Measurements from ENCODE around the gene NFE2.

The NFE2 gene

DNA sequence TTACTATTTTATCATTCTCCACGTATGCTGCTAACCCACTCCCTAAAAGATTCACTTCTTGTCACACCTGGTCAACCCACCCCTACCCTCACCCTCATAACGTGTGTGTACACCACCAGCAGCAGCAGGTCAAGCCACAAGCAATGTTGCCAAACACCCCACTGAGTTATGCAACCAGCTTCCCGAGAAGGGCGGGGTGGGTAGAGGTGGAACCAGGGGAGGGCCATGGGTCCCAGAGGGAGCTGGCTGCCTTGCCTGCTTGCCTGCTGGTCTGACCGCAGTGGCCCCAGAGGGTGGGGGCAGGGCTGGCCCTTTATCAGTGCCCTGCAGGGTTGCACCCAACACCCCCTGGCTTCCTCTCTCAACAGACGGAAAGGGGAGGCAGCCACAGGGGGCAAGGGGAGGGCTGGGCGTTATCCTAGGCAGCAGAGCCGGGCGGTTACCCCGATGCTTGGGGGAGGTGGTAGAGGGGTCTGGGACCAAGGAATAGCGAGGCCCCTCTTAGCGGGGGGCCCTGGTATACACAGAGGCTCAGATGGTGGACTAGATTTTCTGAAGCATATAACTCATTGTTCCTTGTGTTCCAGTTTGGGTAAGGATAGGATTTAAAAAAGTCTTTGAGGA, 3.5 kb upstream of the NFE2 start:
- no peaks in the 10 kb centered on the region for H3K79me1 ChIP-seq (replicated peaks; ENCODE audit: low read length, poor library complexity, severe bottlenecking)
- WGBS = 21% methylated on average over 11 of the region's 12 CpGs
- peak; percentile 55 for DNase-seq

GRCh38 chr12:54303640-54304039, 2.8 kb upstream of the NFE2 start:
- no peak overlapping the region for H4K91ac ChIP-seq (ENCODE audit: low read length)
- no peak overlapping the region for H3K23ac ChIP-seq (ENCODE audit: low read length in 2 of 2)
- H3K27ac ChIP-seq (ENCODE audit: low read length, poor library complexity, severe bottlenecking) = no peak overlapping the region
- no peaks in the 10 kb centered on the region for H3K79me1 ChIP-seq (replicated peaks; ENCODE audit: low read length, poor library complexity, severe bottlenecking)
- no peak overlapping the region for H4K8ac ChIP-seq (ENCODE audit: low read length)
- H3K9me3 ChIP-seq (ENCODE audit: control insufficient read depth, low read length) = no peaks in the 10 kb centered on the region
- no peak overlapping the region for H2AFZ ChIP-seq (ENCODE audit: low read depth, low read length)
- H2BK15ac ChIP-seq (ENCODE audit: low read depth, poor library complexity, severe bottlenecking) = no peak overlapping the region
- peaks cover 18 to 49% of the 10 kb centered on the region in 2 experiments for H3K27me3 ChIP-seq (ENCODE audit: control insufficient read depth in 1 of 2, insufficient read depth in 1 of 2, low read length in 2 of 2)
- no peak overlapping the region for H3K18ac ChIP-seq (ENCODE audit: low read depth in 1 of 2, low read length in 2 of 2)
- no peak overlapping the region for H2AK5ac ChIP-seq (ENCODE audit: low read length, severe bottlenecking)
- H3K36me3 ChIP-seq (ENCODE audit: control insufficient read depth in 1 of 2, insufficient read depth in 2 of 2, low read depth in 1 of 2, low read length in 2 of 2) = no peaks in the 10 kb centered on the region
- H3K4me3 ChIP-seq (ENCODE audit: insufficient read depth in 1 of 2, low read depth in 1 of 2, low read length in 2 of 2) = no peak overlapping the region
- no peak overlapping the region for H2BK12ac ChIP-seq (ENCODE audit: low read length in 2 of 2)
- no peak overlapping the region for H2BK120ac ChIP-seq (ENCODE audit: low read depth, low read length)
- no peak overlapping the region for H3K4me2 ChIP-seq (ENCODE audit: low read length, poor library complexity, severe bottlenecking)
- H3K14ac ChIP-seq (ENCODE audit: low read length in 2 of 2) = no peak overlapping the region
- H3K9ac ChIP-seq (ENCODE audit: low read length) = no peak overlapping the region
- H3K4me1 ChIP-seq (ENCODE audit: control insufficient read depth, insufficient read depth, low read depth, low read length) = peaks cover 14% of the 10 kb centered on the region
- no peak overlapping the region for H2BK5ac ChIP-seq (ENCODE audit: low read depth, low read length, poor library complexity, severe bottlenecking)
- no peak overlapping the region for H3K4ac ChIP-seq (ENCODE audit: low read depth in 1 of 2, low read length in 2 of 2)
- DNase-seq = no peak

More for the DNA sequence above, 3.5 kb upstream of the NFE2 start:
- peaks cover 14% of the 10 kb centered on the region for H3K4me1 ChIP-seq (ENCODE audit: control insufficient read depth, insufficient read depth, low read depth, low read length)
- peak overlapping the region in 1 of 2 experiments; percentile 61 for H3K4ac ChIP-seq (ENCODE audit: low read depth in 1 of 2, low read length in 2 of 2)
- H2AFZ ChIP-seq (ENCODE audit: low read depth, low read length) = no peak overlapping the region
- H4K8ac ChIP-seq (ENCODE audit: low read length) = no peak overlapping the region
- peaks cover 18 to 43% of the 10 kb centered on the region in 2 experiments for H3K27me3 ChIP-seq (ENCODE audit: control insufficient read depth in 1 of 2, insufficient read depth in 1 of 2, low read length in 2 of 2)
- H3K4me2 ChIP-seq (ENCODE audit: low read length, poor library complexity, severe bottlenecking) = no peak overlapping the region
- H2BK12ac ChIP-seq (ENCODE audit: low read length in 2 of 2) = peak overlapping the region in 1 of 2 experiments; percentile 33
- H2BK15ac ChIP-seq (ENCODE audit: low read depth, poor library complexity, severe bottlenecking) = no peak overlapping the region
- no peak overlapping the region for H3K27ac ChIP-seq (ENCODE audit: low read length, poor library complexity, severe bottlenecking)
- H3K9ac ChIP-seq (ENCODE audit: low read length) = no peak overlapping the region
- no peak overlapping the region for H3K18ac ChIP-seq (ENCODE audit: low read depth in 1 of 2, low read length in 2 of 2)
- H2BK5ac ChIP-seq (ENCODE audit: low read depth, low read length, poor library complexity, severe bottlenecking) = no peak overlapping the region
- H3K4me3 ChIP-seq (ENCODE audit: insufficient read depth in 1 of 2, low read depth in 1 of 2, low read length in 2 of 2) = no peak overlapping the region
- peak overlapping the region in 1 of 2 experiments; percentile 23 for H3K23ac ChIP-seq (ENCODE audit: low read length in 2 of 2)
- H3K14ac ChIP-seq (ENCODE audit: low read length in 2 of 2) = no peak overlapping the region
- H3K36me3 ChIP-seq (ENCODE audit: control insufficient read depth in 1 of 2, insufficient read depth in 2 of 2, low read depth in 1 of 2, low read length in 2 of 2) = no peaks in the 10 kb centered on the region
- H3K9me3 ChIP-seq (ENCODE audit: control insufficient read depth, low read length) = no peaks in the 10 kb centered on the region
- H2BK120ac ChIP-seq (ENCODE audit: low read depth, low read length) = no peak overlapping the region
- H2AK5ac ChIP-seq (ENCODE audit: low read length, severe bottlenecking) = no peak overlapping the region
- H4K91ac ChIP-seq (ENCODE audit: low read length) = peak overlapping the region; percentile 6

DNA sequence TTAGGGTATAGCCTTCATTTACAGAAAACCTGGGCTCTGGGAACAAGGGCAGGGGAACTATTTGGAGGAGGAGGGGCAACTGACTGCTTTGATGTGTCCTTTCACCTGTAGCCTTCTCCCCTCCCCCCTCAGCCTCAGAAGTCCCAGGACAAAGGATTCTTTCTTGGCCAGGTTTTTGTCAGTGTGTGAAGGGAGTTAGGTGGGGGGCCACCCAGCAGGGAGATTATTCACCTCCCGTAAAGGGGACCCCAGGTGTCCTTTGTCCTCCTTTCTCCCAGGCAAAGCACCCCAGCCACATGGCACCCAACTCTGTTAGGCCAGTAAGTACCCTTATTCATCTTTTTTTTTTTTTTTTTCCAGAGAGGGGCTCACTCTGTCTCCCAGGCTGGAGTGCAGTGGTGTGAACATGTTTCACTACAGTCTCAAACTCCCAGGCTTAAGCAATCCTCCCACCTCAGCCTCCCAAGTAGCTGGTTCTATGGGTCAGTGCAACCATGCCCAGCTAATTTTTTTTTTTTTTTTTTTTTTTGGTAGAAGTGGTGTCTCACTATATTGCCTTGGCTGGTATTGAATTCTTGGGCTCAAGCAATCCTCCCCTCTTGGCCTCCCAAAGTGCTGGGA, 723 bp upstream of the NFE2 start:
- H2AK5ac ChIP-seq (ENCODE audit: low read length, severe bottlenecking) = no peak overlapping the region

GRCh38 chr12:54300225-54300731, 537 bp downstream of the NFE2 start:
- Histone ChIP-seq H2BK12ac (ENCODE audit: low read length in 2 of 2) (no peak overlapping the region), H3K4me1 (ENCODE audit: control insufficient read depth, insufficient read depth, low read depth, low read length) (peaks cover 14% of the 10 kb centered on the region), H4K91ac (ENCODE audit: low read length) (no peak overlapping the region), H2AFZ (ENCODE audit: low read depth, low read length) (no peak overlapping the region), H3K79me1 (replicated peaks; ENCODE audit: low read length, poor library complexity, severe bottlenecking) (no peaks in the 10 kb centered on the region), H2BK5ac (ENCODE audit: low read depth, low read length, poor library complexity, severe bottlenecking) (no peak overlapping the region), H3K4ac (ENCODE audit: low read depth in 1 of 2, low read length in 2 of 2) (no peak overlapping the region), H2AK5ac (ENCODE audit: low read length, severe bottlenecking) (no peak overlapping the region), H3K9ac (ENCODE audit: low read length) (peak overlapping the region; percentile 57), H3K23ac (ENCODE audit: low read length in 2 of 2) (no peak overlapping the region), H3K14ac (ENCODE audit: low read length in 2 of 2) (no peak overlapping the region), H3K36me3 (ENCODE audit: control insufficient read depth in 1 of 2, insufficient read depth in 2 of 2, low read depth in 1 of 2, low read length in 2 of 2) (no peaks in the 10 kb centered on the region), H3K18ac (ENCODE audit: low read depth in 1 of 2, low read length in 2 of 2) (no peak overlapping the region), H3K4me3 (ENCODE audit: insufficient read depth in 1 of 2, low read depth in 1 of 2, low read length in 2 of 2) (peak overlapping the region in 1 of 2 experiments; percentile 63), H2BK120ac (ENCODE audit: low read depth, low read length) (no peak overlapping the region), H4K8ac (ENCODE audit: low read length) (no peak overlapping the region), H3K4me2 (ENCODE audit: low read length, poor library complexity, severe bottlenecking) (peak overlapping the region; percentile 67), H2BK15ac (ENCODE audit: low read depth, poor library complexity, severe bottlenecking) (no peak overlapping the region), H3K27me3 (ENCODE audit: control insufficient read depth in 1 of 2, insufficient read depth in 1 of 2, low read length in 2 of 2) (peaks cover 18 to 41% of the 10 kb centered on the region in 2 experiments), H3K27ac (ENCODE audit: low read length, poor library complexity, severe bottlenecking) (no peak overlapping the region), H3K9me3 (ENCODE audit: control insufficient read depth, low read length) (no peaks in the 10 kb centered on the region)
- no peak for DNase-seq
- 50% methylated on average over 1 of the region's 3 CpGs for WGBS

More for the DNA sequence above, 723 bp upstream of the NFE2 start:
- Histone ChIP-seq H4K91ac (ENCODE audit: low read length) (no peak overlapping the region), H3K4me1 (ENCODE audit: control insufficient read depth, insufficient read depth, low read depth, low read length) (peaks cover 14% of the 10 kb centered on the region), H3K23ac (ENCODE audit: low read length in 2 of 2) (no peak overlapping the region), H3K9ac (ENCODE audit: low read length) (peak overlapping the region; percentile 57), H3K14ac (ENCODE audit: low read length in 2 of 2) (no peak overlapping the region), H3K27me3 (ENCODE audit: control insufficient read depth in 1 of 2, insufficient read depth in 1 of 2, low read length in 2 of 2) (peaks cover 18 to 41% of the 10 kb centered on the region in 2 experiments), H3K4me2 (ENCODE audit: low read length, poor library complexity, severe bottlenecking) (no peak overlapping the region), H4K8ac (ENCODE audit: low read length) (no peak overlapping the region), H3K4me3 (ENCODE audit: insufficient read depth in 1 of 2, low read depth in 1 of 2, low read length in 2 of 2) (no peak overlapping the region), H3K9me3 (ENCODE audit: control insufficient read depth, low read length) (no peaks in the 10 kb centered on the region), H2AFZ (ENCODE audit: low read depth, low read length) (no peak overlapping the region), H3K36me3 (ENCODE audit: control insufficient read depth in 1 of 2, insufficient read depth in 2 of 2, low read depth in 1 of 2, low read length in 2 of 2) (no peaks in the 10 kb centered on the region), H3K27ac (ENCODE audit: low read length, poor library complexity, severe bottlenecking) (no peak overlapping the region), H2BK12ac (ENCODE audit: low read length in 2 of 2) (no peak overlapping the region), H3K79me1 (replicated peaks; ENCODE audit: low read length, poor library complexity, severe bottlenecking) (no peaks in the 10 kb centered on the region), H3K4ac (ENCODE audit: low read depth in 1 of 2, low read length in 2 of 2) (no peak overlapping the region), H3K18ac (ENCODE audit: low read depth in 1 of 2, low read length in 2 of 2) (no peak overlapping the region), H2BK5ac (ENCODE audit: low read depth, low read length, poor library complexity, severe bottlenecking) (no peak overlapping the region), H2BK15ac (ENCODE audit: low read depth, poor library complexity, severe bottlenecking) (no peak overlapping the region), H2BK120ac (ENCODE audit: low read depth, low read length) (no peak overlapping the region)
- DNase-seq = no peak
- WGBS = 72% methylated on average over 1 of the region's 1 CpG
